HEK293 (cell line): ENCODE data around the gene IGFLR1.

ENCODE experiments used
- CTCF ChIA-PET: fragments of 350-600 bp; formaldehyde crosslinking; extraction: SDS; loops from one replicate; lab custom pipeline; 2021; ENCODE audit warnings: antibody characterized with exemption; lab: Yijun Ruan, JAX
- POLR2A ChIA-PET: fragments of 300-600 bp; formaldehyde crosslinking; extraction: SDS; loops from one replicate; lab custom pipeline; 2020; ENCODE audit warnings: antibody characterized with exemption, inconsistent platforms; lab: Yijun Ruan, JAX
- H3K27ac ChIP-seq: fragments of 200-500 bp; sonication (Bioruptor generic); 2 replicates; pipeline ENCODE4 v1.5.1; 2014; ENCODE audit warnings: low read depth, low read length, control low read depth, inconsistent platforms; ENCODE audit errors: extremely low read depth
- H3K36me3 ChIP-seq, 2 experiments: fragments of 200-500 bp in 1 of 2; sonication (Bioruptor generic) in 1 of 2; 1 replicate in 1 of 2; 2 replicates in 1 of 2; pipeline ENCODE4 v1.5.1; 2014 to 2017; ENCODE audit warnings: inconsistent platforms in 2 of 2, low read length in 2 of 2; ENCODE audit not compliant: control insufficient read depth in 2 of 2, insufficient read depth in 1 of 2
- H3K4me1 ChIP-seq: fragments of 200-500 bp; sonication (Bioruptor generic); 2 replicates; pipeline ENCODE4 v1.5.1; 2014; ENCODE audit warnings: mild to moderate bottlenecking, low read length, inconsistent platforms; ENCODE audit not compliant: control insufficient read depth, insufficient read depth
- H3K4me3 ChIP-seq: 2 replicates; pipeline ENCODE4 v1.5.1; 2011; ENCODE audit warnings: low read depth, mild to moderate bottlenecking, control low read depth, low read length, moderate library complexity
- H3K9me3 ChIP-seq: fragments of 200-500 bp; sonication (Bioruptor generic); 2 replicates; pipeline ENCODE4 v1.5.1; 2014; ENCODE audit warnings: low read depth, low read length, inconsistent platforms; ENCODE audit not compliant: control insufficient read depth, insufficient read depth
- GLI4 ChIP-seq: fragments of 450-650 bp; formaldehyde crosslinking; IDR thresholded peaks from 2 replicates; pipeline ENCODE4 v1.5.1; 2016; ENCODE audit warnings: missing biosample characterization, missing genetic modification characterization
- KLF8 ChIP-seq: fragments of 450-650 bp; formaldehyde crosslinking; IDR thresholded peaks from 2 replicates; pipeline ENCODE4 v1.5.1; 2016; ENCODE audit warnings: missing biosample characterization, missing genetic modification characterization
- PRDM1 ChIP-seq: fragments of 450-650 bp; formaldehyde crosslinking; IDR thresholded peaks from 2 replicates; pipeline ENCODE4; 2016; ENCODE audit warnings: missing biosample characterization, missing genetic modification characterization
- SP2 ChIP-seq: fragments of 450-650 bp; formaldehyde crosslinking; IDR thresholded peaks from 2 replicates; pipeline ENCODE4 v1.5.1; 2016; ENCODE audit warnings: missing biosample characterization, missing genetic modification characterization
- SP3 ChIP-seq: fragments of 450-650 bp; formaldehyde crosslinking; IDR thresholded peaks from 2 replicates; pipeline ENCODE4 v1.5.1; 2016; ENCODE audit warnings: missing biosample characterization, missing genetic modification characterization
- TSHZ1 ChIP-seq: fragments of 450-650 bp; formaldehyde crosslinking; IDR thresholded peaks from 2 replicates; pipeline ENCODE4 v1.5.1; 2016; ENCODE audit warnings: missing biosample characterization, missing genetic modification characterization, borderline replicate concordance
- ZNF132 ChIP-seq: fragments of 450-650 bp; formaldehyde crosslinking; IDR thresholded peaks from 2 replicates; pipeline ENCODE4 v1.5.1; 2017; ENCODE audit warnings: missing biosample characterization, missing genetic modification characterization, borderline replicate concordance
- ZNF140 ChIP-seq: fragments of 450-650 bp; formaldehyde crosslinking; IDR thresholded peaks from 2 replicates; pipeline ENCODE4 v1.5.1; 2016; ENCODE audit warnings: missing biosample characterization, missing genetic modification characterization
- ZNF302 ChIP-seq: fragments of 450-650 bp; formaldehyde crosslinking; IDR thresholded peaks from 2 replicates; pipeline ENCODE4 v1.5.1; 2016; ENCODE audit warnings: missing biosample characterization, missing genetic modification characterization, low read depth
- ZNF324 ChIP-seq: fragments of 450-650 bp; formaldehyde crosslinking; IDR thresholded peaks from 2 replicates; pipeline ENCODE4 v1.5.1; 2016; ENCODE audit warnings: missing biosample characterization, missing genetic modification characterization
- ZNF394 ChIP-seq: fragments of 450-650 bp; formaldehyde crosslinking; IDR thresholded peaks from 2 replicates; pipeline ENCODE4 v1.5.1; 2016; ENCODE audit warnings: missing biosample characterization, missing genetic modification characterization, mild to moderate bottlenecking, moderate library complexity, borderline replicate concordance
- ZNF433 ChIP-seq: fragments of 450-650 bp; formaldehyde crosslinking; IDR thresholded peaks from 2 replicates; pipeline ENCODE4 v1.5.1; 2016; ENCODE audit warnings: missing biosample characterization, missing genetic modification characterization, low read depth
- ZNF518A ChIP-seq: fragments of 450-650 bp; formaldehyde crosslinking; conservative IDR thresholded peaks from 2 replicates; pipeline ENCODE4 v1.5.1; 2016; ENCODE audit warnings: low read depth, missing biosample characterization, missing genetic modification characterization
- ZNF548 ChIP-seq: fragments of 450-650 bp; formaldehyde crosslinking; IDR thresholded peaks from 2 replicates; pipeline ENCODE4 v1.5.1; 2016; ENCODE audit warnings: missing biosample characterization, missing genetic modification characterization
- ZNF571 ChIP-seq: fragments of 450-650 bp; formaldehyde crosslinking; IDR thresholded peaks from 2 replicates; pipeline ENCODE4 v1.5.0; 2017; ENCODE audit warnings: missing biosample characterization, missing genetic modification characterization
- ZNF585B ChIP-seq: fragments of 450-650 bp; formaldehyde crosslinking; IDR thresholded peaks from 2 replicates; pipeline ENCODE4 v1.5.1; 2016; ENCODE audit warnings: missing biosample characterization, missing genetic modification characterization
- ZNF629 ChIP-seq: fragments of 450-650 bp; formaldehyde crosslinking; IDR thresholded peaks from 2 replicates; pipeline ENCODE4 v1.5.1; 2017; ENCODE audit warnings: missing biosample characterization, missing genetic modification characterization
- ZNF654 ChIP-seq: fragments of 450-650 bp; formaldehyde crosslinking; IDR thresholded peaks from 2 replicates; pipeline ENCODE4 v1.5.1; 2016; ENCODE audit warnings: low read depth, missing biosample characterization, missing genetic modification characterization
- ZNF777 ChIP-seq: fragments of 450-650 bp; formaldehyde crosslinking; IDR thresholded peaks from 2 replicates; pipeline ENCODE4 v1.5.1; 2017; ENCODE audit warnings: missing biosample characterization, missing genetic modification characterization, borderline replicate concordance
- TF ChIP-seq, protein P1 (sequence below): fragments of 450-650 bp; formaldehyde crosslinking; IDR thresholded peaks from 2 replicates; pipeline ENCODE4 v1.5.1; 2016; ENCODE audit warnings: missing biosample characterization, missing genetic modification characterization
- TF ChIP-seq, protein P2 (sequence below): fragments of 450-650 bp; IDR thresholded peaks from 2 replicates; pipeline ENCODE4 v1.5.1; 2018; ENCODE audit warnings: missing biosample characterization, mild to moderate bottlenecking, missing genetic modification characterization

The IGFLR1 gene

DNA sequence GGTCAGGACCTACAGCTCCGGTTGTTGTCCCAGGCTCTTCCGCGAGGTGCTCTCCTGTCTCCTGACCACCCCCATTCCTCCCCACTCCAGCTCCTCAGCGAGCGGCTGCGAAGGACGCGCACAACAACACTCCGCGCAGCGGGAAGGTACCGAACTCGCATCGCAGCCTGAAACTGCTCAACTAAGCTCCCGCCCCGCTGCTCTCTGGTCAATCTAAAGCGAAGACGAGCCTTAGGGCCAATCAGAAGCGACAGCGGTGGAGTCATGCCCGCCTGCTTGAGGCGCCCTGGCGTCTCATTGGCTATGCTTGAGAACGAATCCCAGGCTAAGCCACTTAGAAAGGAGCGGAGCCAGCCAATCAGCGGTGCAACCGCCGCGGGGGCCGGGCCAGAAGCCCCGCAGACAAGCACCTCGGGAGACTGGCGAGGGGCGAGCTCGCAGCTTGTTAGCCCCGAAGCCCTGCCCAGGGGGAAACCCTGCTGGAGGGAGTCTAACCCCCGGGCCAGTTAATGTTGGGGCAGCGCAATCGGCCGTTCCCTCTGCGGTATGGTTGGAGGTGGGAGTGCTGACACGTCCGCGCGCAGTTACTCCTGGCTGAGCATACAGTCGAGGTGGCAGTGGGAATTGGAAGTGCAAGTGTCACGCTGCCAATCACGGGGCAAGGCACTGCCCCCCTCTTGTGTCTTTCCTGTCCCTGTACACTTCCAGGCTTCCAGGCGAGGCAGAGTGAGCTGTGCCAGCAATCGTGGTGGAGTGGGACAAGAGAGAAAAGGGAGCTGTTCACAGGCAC, 39.8 kb downstream of the IGFLR1 start (continued):
- TF ChIP-seq ZNF394 (tag by site-specific recombination) (no peak), ZNF518A (tag by site-specific recombination) (no peak), ZNF585B (tag by site-specific recombination) (no peak), ZNF140 (no peak), KLF8 (tag by site-specific recombination) (peak; percentile 73), ZNF629 (tag by site-specific recombination) (peak; percentile 51), ZNF433 (no peak)
- TF ChIP-seq, protein P1, sequence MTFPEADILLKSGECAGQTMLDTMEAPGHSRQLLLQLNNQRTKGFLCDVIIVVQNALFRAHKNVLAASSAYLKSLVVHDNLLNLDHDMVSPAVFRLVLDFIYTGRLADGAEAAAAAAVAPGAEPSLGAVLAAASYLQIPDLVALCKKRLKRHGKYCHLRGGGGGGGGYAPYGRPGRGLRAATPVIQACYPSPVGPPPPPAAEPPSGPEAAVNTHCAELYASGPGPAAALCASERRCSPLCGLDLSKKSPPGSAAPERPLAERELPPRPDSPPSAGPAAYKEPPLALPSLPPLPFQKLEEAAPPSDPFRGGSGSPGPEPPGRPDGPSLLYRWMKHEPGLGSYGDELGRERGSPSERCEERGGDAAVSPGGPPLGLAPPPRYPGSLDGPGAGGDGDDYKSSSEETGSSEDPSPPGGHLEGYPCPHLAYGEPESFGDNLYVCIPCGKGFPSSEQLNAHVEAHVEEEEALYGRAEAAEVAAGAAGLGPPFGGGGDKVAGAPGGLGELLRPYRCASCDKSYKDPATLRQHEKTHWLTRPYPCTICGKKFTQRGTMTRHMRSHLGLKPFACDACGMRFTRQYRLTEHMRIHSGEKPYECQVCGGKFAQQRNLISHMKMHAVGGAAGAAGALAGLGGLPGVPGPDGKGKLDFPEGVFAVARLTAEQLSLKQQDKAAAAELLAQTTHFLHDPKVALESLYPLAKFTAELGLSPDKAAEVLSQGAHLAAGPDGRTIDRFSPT, result peak; percentile 79; the same call in 1 of the 2 replicates

DNA sequence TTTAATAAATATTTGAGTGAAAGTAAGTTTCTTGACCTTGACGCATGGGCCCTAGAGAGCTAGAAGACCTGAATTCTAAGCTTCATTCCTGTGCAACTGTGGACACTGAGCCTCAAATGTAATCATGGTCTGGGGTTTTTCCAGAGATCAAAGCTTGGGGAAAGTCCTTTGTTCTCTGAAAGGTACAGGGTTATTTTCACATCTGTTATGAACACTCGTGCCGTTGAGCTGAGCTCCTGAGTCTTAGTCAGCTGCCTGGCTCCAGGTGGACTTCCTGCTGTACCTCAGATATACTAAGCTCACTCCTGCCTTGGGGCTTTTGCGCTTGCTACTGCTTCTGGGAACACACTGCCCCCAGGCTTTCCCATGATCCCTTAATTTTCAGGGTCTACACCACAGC, 45.4 kb downstream of the IGFLR1 start:
- no peak overlapping the region for H3K27ac ChIP-seq
- H3K4me3 ChIP-seq, result no peak overlapping the region
- ChIA-PET POLR2A (interaction anchor here (0.7 to 2.4 kb wide), 3 partner anchors 15 to 234 kb away, joined by 3 to 6 read pairs (median 4); no protein-coding TSS in a partner anchor), CTCF (interaction anchor here (0.5 to 10.4 kb wide), 11 partner anchors 9 to 379 kb away, joined by 3 to 119 read pairs (median 3); partner anchors contain the start of genes LIN37, PSENEN and U2AF1L4)
- no peaks in the 10 kb centered on the region; the same call in 1 of the 2 replicates for H3K9me3 ChIP-seq
- H3K4me1 ChIP-seq, result no peaks in the 10 kb centered on the region; the same call in 1 of the 2 replicates
- no peaks in the 10 kb centered on the region for H3K36me3 ChIP-seq
- TF ChIP-seq ZNF654 (no peak), TSHZ1 (tag by site-specific recombination) (no peak), ZNF324 (tag by site-specific recombination) (no peak), ZNF777 (tag by site-specific recombination) (no peak), ZNF548 (tag by site-specific recombination) (no peak), ZNF571 (tag by site-specific recombination) (no peak), SP2 (tag by site-specific recombination) (no peak), ZNF302 (no peak), ZNF132 (tag by site-specific recombination) (no peak), SP3 (no peak), GLI4 (tag by site-specific recombination) (no peak), PRDM1 (tag by site-specific recombination) (no peak)
- TF ChIP-seq, protein P2, sequence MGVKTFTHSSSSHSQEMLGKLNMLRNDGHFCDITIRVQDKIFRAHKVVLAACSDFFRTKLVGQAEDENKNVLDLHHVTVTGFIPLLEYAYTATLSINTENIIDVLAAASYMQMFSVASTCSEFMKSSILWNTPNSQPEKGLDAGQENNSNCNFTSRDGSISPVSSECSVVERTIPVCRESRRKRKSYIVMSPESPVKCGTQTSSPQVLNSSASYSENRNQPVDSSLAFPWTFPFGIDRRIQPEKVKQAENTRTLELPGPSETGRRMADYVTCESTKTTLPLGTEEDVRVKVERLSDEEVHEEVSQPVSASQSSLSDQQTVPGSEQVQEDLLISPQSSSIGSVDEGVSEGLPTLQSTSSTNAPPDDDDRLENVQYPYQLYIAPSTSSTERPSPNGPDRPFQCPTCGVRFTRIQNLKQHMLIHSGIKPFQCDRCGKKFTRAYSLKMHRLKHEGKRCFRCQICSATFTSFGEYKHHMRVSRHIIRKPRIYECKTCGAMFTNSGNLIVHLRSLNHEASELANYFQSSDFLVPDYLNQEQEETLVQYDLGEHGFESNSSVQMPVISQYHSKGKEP (tag by site-specific recombination), result no peak
